Right kidney (tissue), 1 donor: ENCODE measurements around the gene STX16.

Experiments
- DNase-seq: peaks from one replicate; pipeline ENCODE4 v3.0.0-alpha.2; 2016

STX16 gene

DNA sequence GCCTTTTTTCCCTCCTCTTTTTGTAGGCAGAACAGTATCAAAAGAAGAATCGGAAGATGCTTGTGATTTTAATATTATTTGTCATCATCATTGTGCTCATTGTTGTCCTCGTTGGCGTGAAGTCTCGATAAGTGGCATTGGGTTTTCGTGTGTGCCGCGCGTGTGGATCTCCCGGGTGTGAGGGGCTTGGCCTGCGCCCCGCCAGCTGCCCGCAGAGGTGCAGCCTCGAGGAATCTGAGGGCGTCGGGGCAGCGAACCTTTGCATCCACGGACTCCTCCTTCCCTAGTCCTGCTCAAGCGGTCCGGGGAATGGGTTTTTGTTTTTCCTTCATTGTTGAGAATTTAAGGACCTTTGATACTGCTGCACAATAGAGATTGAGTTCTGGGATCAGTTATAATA lies 25.1 kb downstream of the STX16 start:
- DNase-seq = no peak

DNA sequence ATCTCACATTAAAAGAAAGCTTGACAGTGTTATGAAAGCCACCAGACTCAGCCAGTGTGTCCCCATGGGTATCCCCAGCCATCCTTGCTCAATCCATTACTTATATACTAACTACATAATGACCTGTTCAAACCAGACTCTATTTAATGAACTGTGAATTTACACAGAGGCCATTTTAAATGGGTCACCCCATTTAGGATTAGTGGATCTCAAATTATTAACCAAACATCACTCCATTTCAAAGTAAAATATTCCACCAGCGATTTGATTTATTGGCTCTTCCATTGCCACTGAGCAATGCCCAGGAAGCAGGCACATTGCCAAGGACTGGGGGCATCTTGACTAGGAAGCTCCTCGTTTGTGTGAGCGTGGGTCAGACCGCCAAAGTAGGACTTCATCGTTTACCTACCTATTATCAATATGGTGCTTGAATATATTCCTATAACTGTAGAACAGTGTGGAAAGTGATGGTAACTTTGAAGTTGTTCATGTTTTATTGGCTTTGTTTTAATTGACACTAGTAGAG lies 26.1 kb downstream of the STX16 start:
- DNase-seq = no peak

- no peak for DNase-seq
Measured at GRCh38 chr20:58677808-58678207, 26.7 kb downstream of the STX16 start.

- DNase-seq = no peak
Measured at GRCh38 chr20:58678806-58679205, 27.7 kb downstream of the STX16 start.

- DNase-seq = no peak
Measured at GRCh38 chr20:58682656-58683531, 31.8 kb downstream of the STX16 start.

GRCh38 chr20:58684291-58684690 lies 33.2 kb downstream of the STX16 start:
- no peak for DNase-seq

DNA sequence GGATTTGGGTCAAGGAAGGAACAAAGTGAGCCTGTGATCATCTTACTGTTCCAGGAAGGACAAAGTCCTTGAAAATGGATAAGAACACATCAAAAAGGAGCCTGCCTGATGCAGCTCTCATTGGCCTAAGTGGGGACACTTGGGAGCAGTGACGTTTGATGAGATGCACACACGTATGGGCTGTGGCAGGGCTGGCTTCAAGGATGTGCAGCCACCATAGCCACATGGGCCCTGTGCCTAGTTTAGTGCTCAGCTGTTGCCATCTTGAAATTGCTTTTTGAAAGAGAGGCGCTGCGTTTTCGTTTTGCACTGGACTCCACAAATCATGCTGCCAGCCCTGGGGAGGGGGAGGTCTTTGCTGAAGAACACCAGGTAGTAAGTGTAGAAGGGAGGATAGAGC lies 34.9 kb downstream of the STX16 start:
- no peak for DNase-seq

DNA sequence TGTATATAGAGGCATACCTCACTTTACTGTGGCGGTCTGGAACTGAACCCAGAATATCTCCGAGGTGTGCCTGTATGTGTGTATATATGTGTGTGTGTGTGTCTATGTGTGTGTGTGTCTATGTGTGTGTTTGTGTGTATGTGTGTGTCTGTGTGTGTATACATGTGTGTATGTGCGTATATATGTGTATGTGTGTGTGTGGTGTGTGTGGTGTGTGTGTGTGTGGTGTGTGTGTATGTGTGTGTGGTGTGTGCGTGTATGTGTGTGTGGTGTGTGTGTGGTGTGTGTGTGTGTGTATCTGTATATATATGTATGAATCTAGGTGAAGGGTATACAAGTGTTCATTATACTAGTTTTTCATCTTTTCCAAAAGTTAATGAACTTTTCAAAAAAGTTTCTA lies 37.3 kb downstream of the STX16 start:
- DNase-seq = no peak

DNA sequence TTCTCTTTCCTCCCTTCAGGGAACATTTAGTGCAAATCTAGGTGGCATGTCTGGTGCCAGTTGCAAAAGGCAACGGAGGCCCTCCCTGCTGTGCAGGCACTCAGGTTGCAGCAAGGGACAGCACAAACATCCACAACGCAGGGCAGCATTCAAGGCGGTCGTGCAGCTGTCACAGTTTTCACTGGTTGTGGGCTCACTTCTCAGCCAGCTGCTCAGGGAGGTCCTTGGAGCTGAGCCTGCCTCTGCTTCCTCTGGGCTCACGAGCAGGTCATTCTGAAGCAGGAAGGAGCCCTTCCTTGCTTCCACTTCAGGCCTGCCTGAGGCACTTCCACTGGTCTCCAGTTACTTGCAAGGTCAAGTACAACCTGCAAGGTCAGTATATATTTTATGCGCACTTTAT lies 37.8 kb downstream of the STX16 start:
- no peak for DNase-seq

DNA sequence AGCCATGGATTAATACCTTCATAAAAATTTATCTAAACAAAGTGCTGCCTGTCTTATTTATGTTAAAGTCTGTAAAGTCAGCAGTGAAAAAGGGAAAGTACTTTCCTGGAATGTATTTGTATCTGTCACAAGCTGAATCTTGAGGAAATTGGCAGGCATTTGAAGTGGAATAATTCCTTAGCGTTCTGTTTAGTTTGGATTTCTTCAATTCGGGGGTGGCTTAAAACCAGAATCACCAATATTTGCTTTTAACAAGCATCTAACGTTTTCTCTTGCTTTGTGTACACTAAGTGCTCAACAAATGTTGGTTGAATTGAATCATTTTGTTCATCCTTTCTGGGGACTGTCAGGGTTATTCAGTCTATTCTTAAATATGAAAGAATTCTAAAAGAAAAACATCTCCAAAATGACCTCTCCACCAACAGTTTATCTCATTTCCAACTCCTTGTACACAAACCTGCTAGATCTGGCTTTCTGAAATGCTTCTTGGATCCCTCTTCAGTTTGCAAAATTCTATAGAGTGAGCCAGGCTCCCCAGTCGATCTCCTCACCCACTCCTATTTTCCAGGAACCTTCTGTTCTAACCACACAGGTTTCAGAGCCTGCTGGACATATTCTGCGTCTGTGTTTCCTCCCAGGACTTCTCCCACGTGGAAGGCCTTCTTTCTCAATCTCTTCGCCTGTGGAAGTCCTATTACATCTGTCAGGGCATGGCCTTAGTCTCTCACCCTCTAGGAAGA lies 39.5 kb downstream of the STX16 start:
- DNase-seq = no peak

DNA sequence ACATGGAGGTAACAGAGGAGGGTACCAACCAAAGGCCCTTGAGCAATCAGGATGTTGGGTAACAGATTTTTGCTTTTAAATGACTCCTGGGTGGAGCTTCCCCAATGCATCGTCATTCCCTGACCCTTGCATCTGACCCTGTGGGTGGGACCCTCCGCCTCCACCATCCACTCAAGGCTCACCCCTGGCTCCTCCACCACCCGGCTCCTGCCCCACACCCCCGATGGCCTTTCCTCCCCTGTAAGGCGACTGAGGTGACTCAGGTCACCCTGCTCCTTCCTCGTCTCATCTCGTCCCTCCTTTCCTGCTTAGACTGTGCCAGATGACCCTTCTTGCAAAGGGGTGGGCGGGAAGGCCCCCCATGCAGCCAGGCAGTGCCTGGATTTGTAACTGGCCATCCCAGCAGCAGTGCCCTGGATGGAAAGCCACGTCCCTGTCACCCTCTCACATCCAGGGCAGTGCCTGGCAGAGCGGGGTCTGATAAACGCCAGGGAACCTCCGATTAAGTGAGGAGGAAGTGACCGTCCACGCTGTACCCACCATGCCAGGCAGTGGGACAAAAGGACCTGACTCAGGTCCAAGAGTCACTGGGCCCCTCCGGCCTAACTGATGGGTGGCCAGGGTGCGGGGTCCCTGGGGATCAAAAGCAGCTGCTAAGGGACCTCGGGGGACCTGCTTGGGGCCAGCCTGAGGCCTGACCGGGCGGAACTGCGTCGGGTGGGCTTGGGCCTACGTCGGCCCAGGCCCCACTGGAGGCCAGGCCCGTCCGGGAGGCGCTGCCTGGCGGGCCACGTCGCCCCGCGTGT lies 40.9 kb downstream of the STX16 start:
- DNase-seq = peak; percentile 52

DNA sequence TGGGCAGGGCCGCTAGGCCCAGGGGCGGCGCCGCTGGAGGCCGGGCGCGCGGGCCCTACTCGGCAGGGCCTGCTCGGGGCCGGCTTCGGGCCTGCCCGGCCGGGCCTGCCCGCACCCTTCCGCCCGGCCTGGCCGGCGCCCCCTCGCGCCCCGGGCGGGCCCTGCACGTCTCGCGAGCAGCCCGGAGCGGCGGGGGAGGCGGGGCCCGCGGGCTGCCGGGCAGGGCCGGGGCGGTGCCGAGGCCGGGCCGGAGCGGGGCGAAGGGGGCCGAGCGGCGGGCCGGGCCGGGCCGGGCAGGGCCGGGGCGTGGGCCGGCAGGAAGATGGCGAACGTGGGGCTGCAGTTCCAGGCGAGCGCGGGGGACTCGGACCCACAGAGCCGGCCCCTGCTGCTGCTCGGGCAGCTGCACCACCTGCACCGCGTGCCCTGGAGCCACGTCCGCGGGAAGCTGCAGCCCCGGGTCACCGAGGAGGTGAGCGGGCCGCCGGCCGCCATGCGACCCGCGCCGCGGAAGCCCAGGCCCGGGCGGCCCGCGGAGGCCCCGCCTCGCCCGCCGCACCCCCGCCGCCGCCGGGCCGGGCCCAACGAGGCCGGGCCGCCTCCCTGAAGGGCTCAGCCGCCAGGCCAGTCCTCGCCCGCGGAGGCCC lies 41.6 kb downstream of the STX16 start, which contains the start of gene NPEPL1:
TSS of gene NPEPL1 (plus strand) at position 222 of the 647 bp plus-strand sequence. CDS start at position 323, 101 bp downstream.
- DNase-seq = peak; percentile 52

DNA sequence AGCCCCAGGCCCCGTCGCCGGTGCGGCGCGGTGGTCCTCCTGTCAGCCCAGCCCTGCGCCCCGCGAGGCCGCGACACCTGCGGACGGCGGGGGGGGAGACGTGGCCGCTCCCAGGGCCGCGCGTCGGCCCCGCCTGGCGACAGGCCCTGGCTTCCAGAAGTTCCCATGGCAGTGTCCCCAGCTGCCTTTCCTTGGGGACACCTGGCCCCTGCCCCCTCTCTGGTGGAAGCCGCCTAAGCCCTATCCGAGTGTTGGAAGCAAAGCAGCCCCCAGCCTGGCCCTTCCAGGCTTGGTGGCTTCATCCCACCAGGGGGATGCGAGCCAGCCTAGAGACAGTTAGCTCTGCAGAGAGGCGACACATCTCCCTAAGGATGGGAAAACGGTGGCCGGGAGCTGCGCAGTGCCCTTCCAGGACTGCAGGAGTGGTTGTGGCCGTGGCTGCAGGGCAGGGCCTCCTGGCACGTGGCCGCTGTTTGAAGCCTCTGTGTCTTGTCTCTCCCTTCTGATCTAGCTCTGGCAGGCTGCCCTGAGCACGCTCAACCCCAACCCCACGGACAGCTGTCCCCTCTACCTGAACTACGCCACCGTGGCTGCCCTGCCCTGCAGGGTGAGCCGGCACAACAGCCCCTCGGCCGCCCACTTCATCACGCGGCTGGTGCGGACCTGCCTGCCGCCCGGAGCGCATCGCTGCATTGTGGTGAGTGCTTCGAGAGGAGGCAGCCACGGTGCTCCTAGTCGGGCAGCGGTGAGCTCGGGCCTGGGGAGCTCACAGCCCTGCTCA lies 42.3 kb downstream of the STX16 start:
- peak; percentile 64 for DNase-seq

GRCh38 chr20:58694241-58695083 lies 43.4 kb downstream of the STX16 start:
- no peak for DNase-seq

- DNase-seq = no peak
Measured at GRCh38 chr20:58695084-58695722, 44.1 kb downstream of the STX16 start.

- DNase-seq = no peak
Measured at GRCh38 chr20:58695895-58696375, 44.9 kb downstream of the STX16 start.

DNA sequence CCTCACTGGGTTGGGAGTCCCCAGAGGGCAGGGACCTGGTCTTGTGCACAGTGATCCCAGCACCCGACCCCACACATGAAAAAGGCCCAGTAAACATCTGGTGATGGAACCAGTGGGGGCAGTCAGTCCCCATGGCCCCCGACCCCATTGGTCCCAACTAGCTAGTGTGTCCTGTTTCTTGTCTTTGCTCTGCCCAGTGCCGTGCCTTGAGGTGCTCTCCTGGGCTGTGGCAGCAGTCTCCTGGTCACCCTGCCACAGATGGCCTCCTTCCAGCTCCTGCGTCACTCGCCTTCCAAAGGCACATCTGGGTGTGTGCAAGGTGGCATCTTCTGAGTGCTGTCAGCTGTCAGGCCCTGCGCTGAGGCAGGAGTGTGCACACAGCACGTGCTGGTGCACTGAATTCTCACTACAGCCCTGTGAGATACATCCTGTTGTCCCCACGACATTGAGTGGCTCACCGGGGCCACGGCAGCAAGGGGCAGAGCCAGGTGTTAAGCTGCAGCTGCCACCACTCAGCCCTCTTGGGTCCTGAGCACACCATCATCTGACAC lies 45.4 kb downstream of the STX16 start:
- DNase-seq = no peak

- DNase-seq = no peak
Measured at GRCh38 chr20:58697201-58697866, 46.3 kb downstream of the STX16 start.
